ENCODE results near the gene ARHGAP27.
"Not testable (repeated sequence)": the region's sequence is repeated elsewhere in the genome, so short reads cannot be mapped to it uniquely, and the experiment has no call there.

ARHGAP27 gene

DNA sequence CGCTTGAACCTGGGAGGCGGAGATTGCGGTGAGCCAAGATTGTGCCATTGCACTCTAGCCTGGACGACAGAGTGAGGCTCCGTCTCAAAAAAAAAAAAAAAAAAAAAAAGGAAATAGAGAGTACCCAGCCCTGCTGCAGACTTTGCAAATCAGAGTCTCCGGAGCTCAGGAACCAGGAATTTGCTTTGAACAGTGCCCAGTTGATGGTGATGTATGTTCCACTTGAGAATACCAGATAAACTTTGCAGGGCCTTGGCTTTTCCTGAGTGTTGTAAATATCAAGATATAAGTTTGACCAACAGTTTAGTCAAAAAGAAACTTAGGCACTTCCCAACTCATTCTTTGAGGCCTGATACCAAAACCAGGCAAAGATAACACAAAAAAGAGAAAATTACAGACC, 85.2 kb downstream of the ARHGAP27 start:
- no peak for DNase-seq

DNA sequence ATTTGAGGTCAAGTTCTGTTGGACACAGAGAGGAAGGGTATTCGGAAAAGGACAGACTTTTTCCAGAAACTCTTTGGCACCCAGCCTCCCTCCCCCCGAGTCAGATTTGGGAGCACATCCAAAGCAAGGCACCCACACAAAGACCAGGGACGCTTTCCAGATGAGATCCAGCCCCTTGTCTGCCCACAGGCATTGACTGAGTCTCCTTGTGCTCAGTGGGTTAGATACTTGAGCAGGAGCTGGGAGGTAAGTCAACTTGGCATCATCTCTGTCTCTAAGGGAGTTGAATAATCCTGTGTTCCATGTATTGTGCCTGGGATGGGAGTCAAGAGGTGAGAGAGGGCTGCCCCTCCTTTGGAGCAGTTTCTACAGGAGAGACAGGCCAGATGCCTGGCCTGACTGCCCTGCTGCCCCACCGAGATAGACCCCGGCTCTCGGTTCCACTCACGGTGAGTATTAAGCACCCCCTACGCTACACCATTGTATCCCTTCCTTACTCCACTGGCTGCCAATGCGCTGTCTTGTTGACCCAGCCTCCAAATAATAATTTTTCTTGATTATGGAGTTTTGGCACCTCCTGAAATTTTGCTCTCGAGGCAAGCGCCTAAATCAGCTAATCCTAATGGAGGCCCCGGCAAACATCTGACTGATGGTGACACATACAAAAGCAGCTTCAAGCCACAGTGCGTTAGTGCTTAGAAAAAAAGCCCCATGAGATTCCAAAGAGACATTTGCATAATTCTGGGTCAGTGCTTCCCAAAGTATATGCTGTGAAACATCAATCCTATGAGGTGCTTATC, 86.3 kb downstream of the ARHGAP27 start:
- no peak for DNase-seq

DNA sequence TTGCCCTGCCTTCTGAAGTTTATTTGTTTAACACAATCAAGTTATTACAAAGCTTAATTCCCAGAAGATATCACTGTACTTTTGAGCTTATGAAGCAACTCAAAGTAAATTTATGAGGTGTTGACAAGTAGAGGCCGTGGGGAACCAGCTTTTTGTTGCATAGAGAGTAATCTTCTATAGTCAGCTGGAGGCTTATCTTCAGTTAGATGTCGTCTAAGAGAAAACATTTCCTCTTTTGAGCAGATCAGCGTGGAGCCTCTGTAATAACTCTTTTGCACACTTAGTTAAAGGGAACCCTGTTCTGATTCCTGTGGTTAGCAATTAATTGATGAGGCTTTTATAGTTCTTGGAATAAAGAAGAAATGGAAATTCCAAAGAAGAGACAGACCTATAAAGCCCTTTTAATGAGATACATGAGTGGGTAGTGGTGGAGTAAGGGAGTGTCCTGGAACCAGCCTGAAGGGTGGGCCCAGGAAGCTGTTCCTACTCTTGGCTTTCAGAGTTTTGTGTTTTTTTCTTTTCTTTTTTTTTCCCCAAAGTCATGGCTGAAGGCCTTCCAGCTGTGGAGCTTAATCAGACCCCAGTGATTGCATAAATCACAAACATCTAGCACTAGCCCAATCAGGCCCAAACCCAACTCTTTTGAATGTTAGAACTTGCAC, 87.0 kb downstream of the ARHGAP27 start:
- no peak for DNase-seq

DNA sequence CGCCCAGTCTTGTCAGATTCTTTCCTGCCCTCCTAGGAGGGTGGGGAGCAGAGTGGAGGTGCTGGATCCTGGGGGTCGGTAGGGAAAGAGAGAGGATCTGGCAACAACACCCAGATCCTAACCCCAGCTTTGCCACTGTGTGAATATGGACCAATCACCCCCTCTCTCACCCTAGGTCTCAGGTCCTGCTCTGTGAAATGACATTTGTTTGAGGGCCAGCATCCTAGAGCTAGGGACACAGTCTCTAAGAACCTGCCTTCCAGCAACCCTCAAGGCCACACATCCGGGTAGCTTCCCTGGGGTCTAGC, 87.5 kb downstream of the ARHGAP27 start:
- no peak for DNase-seq

DNA sequence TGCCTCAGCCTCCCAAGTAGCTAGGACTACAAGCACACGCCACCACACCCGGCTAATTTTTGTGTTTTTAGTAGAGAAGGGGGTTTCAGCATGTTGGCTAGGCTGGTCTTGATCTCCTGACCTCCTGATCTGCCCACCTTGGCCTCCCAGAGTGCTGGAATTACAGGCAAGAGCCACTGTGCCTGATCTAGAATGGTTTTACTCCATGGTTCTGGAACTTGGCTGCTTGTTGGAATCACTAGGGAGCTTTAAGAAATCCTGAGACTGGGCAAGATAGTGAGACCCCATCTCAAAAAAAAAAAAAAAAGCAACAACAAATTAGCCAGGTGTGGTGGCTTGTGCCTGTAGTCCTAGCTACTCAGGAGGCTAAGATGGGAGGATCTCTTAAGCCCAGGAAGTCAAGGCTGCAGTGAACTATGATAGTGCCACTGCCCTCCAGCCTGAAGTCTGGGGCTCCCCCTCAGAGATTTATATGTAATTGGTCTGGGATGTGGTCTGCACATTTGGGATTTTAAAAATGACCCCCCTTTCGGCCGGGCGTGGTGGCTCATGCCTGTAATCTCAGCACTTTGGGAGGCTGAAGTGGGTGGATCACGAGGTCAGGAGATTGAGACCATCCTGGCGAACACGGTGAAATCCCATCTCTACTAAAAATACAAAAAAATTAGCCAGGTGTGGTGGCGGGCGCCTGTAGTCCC, 88.6 kb downstream of the ARHGAP27 start:
- DNase-seq = not testable (repeated sequence)

Measured in NCI-H2171 (cell line).